Activated CD4-positive, alpha-beta T cell treated with anti-CD3 and anti-CD28 coated beads, Interleukin-2, amount 50 U/mL, for 4 hours (primary cell): ENCODE measurements around the gene RPL21.
"Not testable (repeated sequence)": the region's sequence is repeated elsewhere in the genome, so short reads cannot be mapped to it uniquely, and the experiment has no call there.

Source experiments
- DNase-seq, 2 experiments: peaks; one replicate each; pipeline ENCODE4 v3.0.0-alpha.2; 2020

Gene RPL21

GRCh38 chr13:27251166-27252091 lies at the start of gene RPL21:
TSS of gene RPL21 (plus strand) at chr13:27251558. CDS start at chr13:27253777, 2,219 bp downstream.
- DNase-seq, result peak; percentile 87 to 90

- no peak for DNase-seq
Measured at GRCh38 chr13:27201661-27202060, 49.7 kb upstream of the RPL21 start.

- no peak for DNase-seq
Measured at GRCh38 chr13:27203186-27203585, 48.2 kb upstream of the RPL21 start.

- no peak for DNase-seq
Measured at GRCh38 chr13:27203854-27204253, 47.5 kb upstream of the RPL21 start.

- DNase-seq, result no peak
Measured at GRCh38 chr13:27208514-27208913, 42.8 kb upstream of the RPL21 start.

GRCh38 chr13:27211271-27211670 lies 40.1 kb upstream of the RPL21 start:
- no peak for DNase-seq

GRCh38 chr13:27211771-27212364 lies 39.5 kb upstream of the RPL21 start:
- DNase-seq, result no peak

GRCh38 chr13:27213386-27213785 lies 38.0 kb upstream of the RPL21 start:
- DNase-seq, result not testable (repeated sequence)

GRCh38 chr13:27217791-27218190 lies 33.6 kb upstream of the RPL21 start:
- DNase-seq, result not testable (repeated sequence)

- not testable (repeated sequence) for DNase-seq
Measured at GRCh38 chr13:27218861-27219260, 32.5 kb upstream of the RPL21 start.

- DNase-seq, result no peak
Measured at GRCh38 chr13:27219611-27220010, 31.7 kb upstream of the RPL21 start.

- not testable (repeated sequence) for DNase-seq
Measured at GRCh38 chr13:27222100-27222499, 29.3 kb upstream of the RPL21 start.

- no peak for DNase-seq
Measured at GRCh38 chr13:27226991-27227390, 24.4 kb upstream of the RPL21 start.

- DNase-seq, result no peak
Measured at GRCh38 chr13:27228131-27228530, 23.2 kb upstream of the RPL21 start.

- DNase-seq, result no peak
Measured at GRCh38 chr13:27229642-27230041, 21.7 kb upstream of the RPL21 start.

- DNase-seq, result no peak
Measured at GRCh38 chr13:27233964-27234363, 17.4 kb upstream of the RPL21 start.

GRCh38 chr13:27236478-27236877 lies 14.9 kb upstream of the RPL21 start:
- DNase-seq, result no peak

- DNase-seq, result no peak
Measured at GRCh38 chr13:27242702-27243101, 8.7 kb upstream of the RPL21 start.

GRCh38 chr13:27245610-27246009 lies 5.7 kb upstream of the RPL21 start:
- no peak for DNase-seq

GRCh38 chr13:27250833-27251165 lies 559 bp upstream of the RPL21 start:
- DNase-seq, result no peak

GRCh38 chr13:27252467-27252866 lies 1.1 kb downstream of the RPL21 start:
- DNase-seq, result no peak

- DNase-seq, result no peak
Measured at GRCh38 chr13:27257233-27257568, 5.8 kb downstream of the RPL21 start.

GRCh38 chr13:27257648-27258253 lies 6.4 kb downstream of the RPL21 start:
- DNase-seq, result no peak
